GM21423 (cell line): Measurements from ENCODE around the gene MAP2K2.
"Not testable (repeated sequence)": the region's sequence is repeated elsewhere in the genome, so short reads cannot be mapped to it uniquely, and the experiment has no call there.

Experiments
- ATAC-seq: cut with Tn5 transposase; IDR thresholded peaks from one replicate; pipeline ENCODE4 v1.9.1; 2021; ENCODE audit warnings: mild to moderate bottlenecking, moderate library complexity; ENCODE audit not compliant: unreplicated experiment

MAP2K2 gene

DNA sequence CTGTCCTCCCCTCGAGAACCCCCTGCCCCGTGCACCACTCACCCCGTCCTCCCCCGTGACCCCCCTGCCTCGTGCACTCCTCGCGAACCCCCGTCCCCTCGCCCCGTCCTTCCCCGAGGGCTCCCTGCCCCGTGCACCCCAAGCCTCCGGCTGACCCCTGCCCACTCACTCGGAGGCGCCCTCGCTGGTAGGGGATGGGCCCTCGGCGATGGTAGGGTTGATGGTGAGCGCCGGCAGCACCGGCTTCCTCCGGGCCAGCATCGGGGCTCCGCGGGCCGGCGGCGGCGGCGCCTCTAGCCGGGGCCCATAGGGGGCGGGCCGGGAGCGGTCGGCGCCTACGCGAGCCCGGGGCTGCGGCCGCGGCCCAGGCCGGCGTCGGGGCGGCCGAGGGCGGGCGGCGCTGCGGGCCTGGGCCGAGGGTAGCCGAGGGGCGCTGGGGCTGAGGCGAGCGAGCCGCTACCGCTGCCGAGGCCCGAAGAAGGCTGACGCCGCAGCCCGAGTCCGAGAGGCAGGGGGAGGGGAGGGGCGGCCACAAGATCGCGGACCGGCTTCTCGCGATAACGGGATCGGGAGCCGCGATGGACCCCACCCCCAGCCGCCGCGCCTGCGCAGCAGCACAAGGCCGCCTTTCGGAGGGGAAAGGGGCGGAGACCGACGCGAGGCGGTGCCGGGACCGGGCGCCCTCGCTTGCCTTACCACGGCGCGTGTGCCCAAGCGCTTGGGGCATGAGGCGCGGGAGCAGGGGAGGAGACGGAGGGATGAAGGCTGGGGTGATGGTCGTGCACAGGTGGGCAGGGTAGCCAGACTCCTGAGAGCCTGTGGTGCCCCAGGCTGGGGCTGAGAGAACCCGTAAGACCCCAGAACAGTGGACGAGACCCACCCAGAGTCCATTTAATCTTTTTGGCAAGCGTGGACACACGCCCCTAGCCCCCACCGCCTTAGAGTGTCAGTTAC lies at the start of gene MAP2K2:
Gene MAP2K2, minus strand, starts transcription at position 508 of the 954 bp plus-strand sequence. Its CDS starts 247 bp downstream, at position 261.
- peak; percentile 88 for ATAC-seq

GRCh38 chr19:4172861-4173473 lies 49.0 kb upstream of the MAP2K2 start:
- ATAC-seq: no peak

GRCh38 chr19:4171676-4172075 lies 47.8 kb upstream of the MAP2K2 start:
- ATAC-seq: no peak

DNA sequence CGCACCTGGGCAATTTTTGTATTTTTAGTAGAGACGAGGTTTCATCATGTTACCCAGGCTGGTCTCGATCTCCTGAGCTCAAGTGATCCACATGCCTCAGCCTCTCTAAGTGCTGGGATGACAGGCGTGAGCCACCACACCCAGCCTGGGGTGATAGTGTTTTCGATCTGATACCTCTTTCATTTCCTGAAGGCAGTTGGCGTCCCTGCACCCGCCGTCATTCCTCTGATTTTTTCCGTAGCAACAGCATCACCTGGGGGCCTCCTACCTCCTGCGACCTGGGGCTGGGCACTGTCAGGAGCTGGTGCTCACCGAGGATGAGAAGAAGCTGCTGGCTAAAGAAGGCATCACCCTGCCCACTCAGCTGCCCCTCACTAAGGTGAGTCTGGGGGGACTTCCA lies 40.3 kb upstream of the MAP2K2 start:
- no peak for ATAC-seq

- no peak for ATAC-seq
Observed at GRCh38 chr19:4161415-4162077, 37.6 kb upstream of the MAP2K2 start.

- ATAC-seq: not testable (repeated sequence)
Observed at GRCh38 chr19:4157971-4158370, 34.0 kb upstream of the MAP2K2 start.

GRCh38 chr19:4157164-4157563 lies 33.2 kb upstream of the MAP2K2 start:
- ATAC-seq: no peak

DNA sequence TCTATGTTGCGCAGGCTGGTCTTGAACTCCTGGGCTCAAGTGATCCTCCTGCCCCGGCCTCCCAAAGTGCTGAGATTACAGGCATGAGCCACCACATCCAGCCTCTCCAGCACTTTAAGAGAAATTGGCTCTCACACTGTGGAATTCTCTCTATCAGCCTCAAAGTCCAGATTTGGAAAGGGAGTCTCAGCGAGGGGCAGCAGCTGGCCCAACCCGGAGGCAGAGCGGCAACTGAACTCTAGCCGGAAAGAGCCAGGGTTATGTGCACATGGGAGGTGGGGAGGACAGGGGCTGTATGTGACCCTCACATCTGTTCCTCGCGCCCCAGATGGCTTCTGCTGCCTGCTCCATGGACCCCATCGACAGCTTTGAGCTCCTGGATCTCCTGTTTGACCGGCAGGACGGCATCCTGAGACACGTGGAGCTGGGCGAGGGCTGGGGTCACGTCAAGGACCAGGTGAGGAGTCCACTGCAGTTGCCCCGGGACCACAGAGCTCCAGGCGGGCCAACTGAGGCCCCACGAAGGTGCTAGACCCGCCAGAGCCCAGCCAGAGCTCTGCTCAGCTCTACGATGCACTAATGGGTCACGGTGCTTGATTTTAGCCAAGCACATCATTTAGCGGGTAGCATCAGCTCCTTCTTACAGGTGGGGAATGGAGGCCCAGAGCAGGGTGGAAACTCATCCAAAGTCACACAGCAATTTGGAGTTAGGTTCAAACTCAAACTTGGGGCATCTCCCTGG lies 30.8 kb upstream of the MAP2K2 start:
- no peak for ATAC-seq

GRCh38 chr19:4152241-4152998 lies 28.5 kb upstream of the MAP2K2 start:
- ATAC-seq: no peak

DNA sequence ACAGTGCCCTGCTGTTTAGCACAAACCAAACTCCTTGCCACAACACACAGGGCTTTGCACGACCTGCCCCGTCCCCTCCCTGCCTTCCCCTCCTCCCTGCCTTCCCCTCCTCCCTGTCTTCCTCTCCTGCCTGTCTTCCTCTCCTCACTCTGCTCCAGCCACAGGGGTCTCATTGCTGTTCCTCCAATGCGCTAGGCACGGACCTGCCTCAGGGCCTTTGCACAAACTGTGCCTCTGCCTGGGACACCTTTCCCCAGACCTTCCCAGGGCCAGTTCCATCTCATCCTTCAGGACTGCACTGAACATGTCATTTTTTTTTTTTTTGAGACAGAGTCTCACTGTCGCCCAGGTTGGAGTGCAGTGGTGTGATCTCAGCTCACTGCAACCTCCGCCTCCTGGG lies 27.7 kb upstream of the MAP2K2 start:
- ATAC-seq: no peak

DNA sequence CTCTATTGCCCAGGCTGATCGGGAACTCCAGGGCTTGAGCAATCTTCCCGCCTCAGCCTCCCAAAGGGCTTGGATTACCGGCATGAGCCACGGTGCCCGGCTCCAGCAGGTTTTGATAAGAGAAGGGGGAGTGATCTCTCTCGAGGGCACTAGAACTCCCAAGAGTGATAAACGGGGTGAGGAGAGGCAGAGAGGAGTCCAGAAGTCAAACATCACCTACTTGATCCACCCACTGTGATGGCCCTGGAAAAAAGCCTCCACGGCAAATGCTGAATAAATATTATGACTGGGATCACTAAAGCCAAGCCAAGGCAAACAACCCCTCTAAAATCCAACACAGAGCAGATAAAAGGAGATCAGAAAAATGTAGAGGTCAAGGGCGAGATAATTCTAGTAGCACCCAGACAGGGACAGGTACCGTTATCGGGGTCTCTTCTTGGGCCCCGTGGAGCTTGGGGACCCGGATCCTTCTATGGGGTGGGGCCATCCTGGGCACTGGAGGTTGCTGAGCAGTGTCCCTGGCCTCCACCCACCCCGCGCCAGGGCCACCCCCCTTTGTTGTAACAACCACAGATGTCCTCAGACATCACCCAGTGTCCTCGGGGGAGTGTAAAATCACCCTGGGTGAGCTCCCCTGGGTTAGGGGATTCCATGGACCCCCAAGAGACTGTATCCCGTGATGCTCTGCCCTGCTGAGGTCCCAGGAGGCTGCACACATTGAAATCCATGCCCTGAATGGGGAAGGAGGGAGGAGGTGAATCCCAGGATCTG lies 25.8 kb upstream of the MAP2K2 start:
- ATAC-seq: no peak

GRCh38 chr19:4144666-4145249 lies 20.8 kb upstream of the MAP2K2 start:
- no peak for ATAC-seq

GRCh38 chr19:4142916-4143315 lies 19.0 kb upstream of the MAP2K2 start:
- not testable (repeated sequence) for ATAC-seq

DNA sequence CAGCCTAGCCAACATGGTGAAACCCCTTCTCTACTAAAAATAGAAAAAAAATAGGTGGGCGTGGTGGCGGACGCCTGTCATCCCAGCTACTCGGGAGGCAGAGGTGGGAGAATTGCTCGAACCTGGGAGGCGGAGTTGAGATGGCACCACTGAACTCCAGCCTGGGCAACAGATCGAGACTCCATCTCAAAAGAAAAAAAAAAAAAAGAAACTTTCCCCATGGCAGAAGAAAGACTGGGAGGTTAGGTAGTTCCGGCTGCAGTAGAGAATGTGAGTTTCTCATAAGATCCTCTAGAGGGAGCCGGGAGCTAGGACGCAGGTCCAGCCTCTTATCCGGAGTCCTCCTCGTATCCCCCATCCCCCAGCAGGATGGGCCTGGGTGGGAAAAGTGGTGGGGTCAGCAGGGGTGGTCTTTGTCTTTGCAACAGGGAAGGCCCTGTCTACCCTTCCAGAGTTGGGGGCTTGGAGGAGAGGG lies 16.4 kb upstream of the MAP2K2 start:
- no peak for ATAC-seq

- peak; percentile 58 for ATAC-seq
Observed at GRCh38 chr19:4139614-4140236, 15.8 kb upstream of the MAP2K2 start.

- no peak for ATAC-seq
Observed at GRCh38 chr19:4138445-4138844, 14.5 kb upstream of the MAP2K2 start.

DNA sequence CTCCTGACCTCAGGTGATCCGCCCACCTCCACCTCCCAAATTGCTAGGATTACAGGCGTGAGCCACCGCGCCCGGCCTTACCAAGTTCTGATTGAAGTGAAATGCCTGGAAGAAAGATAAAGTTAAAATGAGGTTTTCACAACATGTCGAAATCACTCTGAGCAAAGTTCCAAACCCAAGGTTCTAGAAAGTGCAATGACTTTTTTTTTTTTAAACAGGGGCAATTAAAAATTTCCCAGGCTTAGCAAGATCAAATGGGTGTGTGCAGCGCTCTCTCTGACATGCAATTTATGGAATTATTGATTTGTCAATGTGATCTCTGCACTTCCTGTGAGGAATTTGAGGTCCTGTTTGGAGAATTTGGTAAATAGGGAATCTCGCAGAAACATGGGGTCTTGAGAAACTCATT lies 12.8 kb upstream of the MAP2K2 start:
- no peak for ATAC-seq

GRCh38 chr19:4135386-4135785 lies 11.5 kb upstream of the MAP2K2 start:
- not testable (repeated sequence) for ATAC-seq
